ENCODE results near the gene FMN1. TPM values are rescaled to one million over a fixed set of nuclear protein-coding genes. Genes with fewer than 3 reads are reported as not detected.

The FMN1 gene
- total RNA-seq, 1 donor from 2014 or later: 0.07 TPM

- intact Hi-C loops (cut with micrococcal nuclease): no loop called here
Observed at GRCh38 chr15:33027306-33028035, 167.0 kb downstream of the FMN1 start.

- intact Hi-C loops (cut with micrococcal nuclease): no loop called here
Observed at GRCh38 chr15:33026614-33027013, 167.9 kb downstream of the FMN1 start.

- intact Hi-C loops (cut with micrococcal nuclease): loop anchor here (5.0 kb wide), 1 partner anchor 110 kb away; no protein-coding TSS in a partner anchor
Observed at GRCh38 chr15:33022629-33023028, 171.9 kb downstream of the FMN1 start.

GRCh38 chr15:33021806-33022389 lies 172.6 kb downstream of the FMN1 start:
- intact Hi-C loops (cut with micrococcal nuclease): loop anchor here (5.0 kb wide), 1 partner anchor 110 kb away; no protein-coding TSS in a partner anchor

GRCh38 chr15:33019354-33019981 lies 175.0 kb downstream of the FMN1 start:
- intact Hi-C loops (cut with micrococcal nuclease): no loop called here

- intact Hi-C loops (cut with micrococcal nuclease): no loop called here
Observed at GRCh38 chr15:33016405-33017024, 178.0 kb downstream of the FMN1 start.

- intact Hi-C loops (cut with micrococcal nuclease): no loop called here
Observed at GRCh38 chr15:33014586-33014985, 179.9 kb downstream of the FMN1 start.

GRCh38 chr15:33013827-33014445 lies 180.6 kb downstream of the FMN1 start:
- intact Hi-C loops (cut with micrococcal nuclease): no loop called here

- intact Hi-C loops (cut with micrococcal nuclease): no loop called here
Observed at GRCh38 chr15:33011976-33012375, 182.5 kb downstream of the FMN1 start.

GRCh38 chr15:33009603-33010002 lies 184.9 kb downstream of the FMN1 start:
- intact Hi-C loops (cut with micrococcal nuclease): no loop called here

GRCh38 chr15:33009026-33009425 lies 185.5 kb downstream of the FMN1 start:
- intact Hi-C loops (cut with micrococcal nuclease): no loop called here

- intact Hi-C loops (cut with micrococcal nuclease): no loop called here
Observed at GRCh38 chr15:33008284-33008995, 186.1 kb downstream of the FMN1 start.

- intact Hi-C loops (cut with micrococcal nuclease): no loop called here
Observed at GRCh38 chr15:33007303-33007855, 187.1 kb downstream of the FMN1 start.

- intact Hi-C loops (cut with micrococcal nuclease): no loop called here
Observed at GRCh38 chr15:33005582-33005981, 188.9 kb downstream of the FMN1 start.

GRCh38 chr15:33001926-33002325 lies 192.6 kb downstream of the FMN1 start:
- intact Hi-C loops (cut with micrococcal nuclease): no loop called here

GRCh38 chr15:32998979-32999672 lies 195.4 kb downstream of the FMN1 start:
- intact Hi-C loops (cut with micrococcal nuclease): loop anchor here (10.0 kb wide), 1 partner anchor 154 kb away; no protein-coding TSS in a partner anchor

- intact Hi-C loops (cut with micrococcal nuclease): loop anchor here (10.0 kb wide), 1 partner anchor 153 kb away; no protein-coding TSS in a partner anchor
Observed at GRCh38 chr15:32998182-32998581, 196.3 kb downstream of the FMN1 start.

- intact Hi-C loops (cut with micrococcal nuclease): loop anchor here (10.0 kb wide), 1 partner anchor 150 kb away; no protein-coding TSS in a partner anchor
Observed at GRCh38 chr15:32994810-32995424, 199.6 kb downstream of the FMN1 start.

GRCh38 chr15:32993285-32993684 lies 201.2 kb downstream of the FMN1 start:
- intact Hi-C loops (cut with micrococcal nuclease): loop anchor here (1.0 to 10.0 kb wide), 2 partner anchors 148 to 331 kb away; no protein-coding TSS in a partner anchor
